NCI-H2196 (cell line): Measurements from ENCODE around the gene DACT2.
"Not testable (repeated sequence)": the region's sequence is repeated elsewhere in the genome, so short reads cannot be mapped to it uniquely, and the experiment has no call there.

ENCODE experiments used
- DNase-seq: peaks from one replicate; lab custom pipeline; 2025; ENCODE audit not compliant: unreplicated experiment; lab: John Stamatoyannopoulos, UW

DACT2 gene

GRCh38 chr6:168283686-168284025 lies 35.9 kb downstream of the DACT2 start:
- no peak for DNase-seq

GRCh38 chr6:168282985-168283685 lies 36.4 kb downstream of the DACT2 start:
- no peak for DNase-seq

GRCh38 chr6:168281826-168282225 lies 37.8 kb downstream of the DACT2 start:
- no peak for DNase-seq

GRCh38 chr6:168281314-168281713 lies 38.3 kb downstream of the DACT2 start:
- DNase-seq, result not testable (repeated sequence)

GRCh38 chr6:168280899-168281245 lies 38.7 kb downstream of the DACT2 start:
- no peak for DNase-seq

GRCh38 chr6:168280020-168280898 lies 39.3 kb downstream of the DACT2 start:
- DNase-seq, result no peak

GRCh38 chr6:168279403-168279935 lies 40.1 kb downstream of the DACT2 start:
- no peak for DNase-seq

GRCh38 chr6:168278904-168279303 lies 40.7 kb downstream of the DACT2 start:
- no peak for DNase-seq

- DNase-seq, result no peak
These were observed 42.3 kb downstream of the DACT2 start for GRCh38 chr6:168277274-168277669.

GRCh38 chr6:168276576-168277273 lies 42.9 kb downstream of the DACT2 start:
- no peak for DNase-seq

GRCh38 chr6:168275168-168275567 lies 44.4 kb downstream of the DACT2 start:
- DNase-seq, result no peak

- no peak for DNase-seq
These were observed 45.3 kb downstream of the DACT2 start for GRCh38 chr6:168274037-168274952.

- no peak for DNase-seq
These were observed 46.0 kb downstream of the DACT2 start for GRCh38 chr6:168273441-168274036.

GRCh38 chr6:168272415-168273325 lies 46.9 kb downstream of the DACT2 start:
- DNase-seq, result no peak

- DNase-seq, result no peak
These were observed 49.1 kb downstream of the DACT2 start for GRCh38 chr6:168270274-168271172.

- DNase-seq, result no peak
These were observed 49.9 kb downstream of the DACT2 start for GRCh38 chr6:168269455-168270243.

GRCh38 chr6:168268755-168269154 lies 50.8 kb downstream of the DACT2 start:
- DNase-seq, result no peak
